WERI-Rb-1 (cell line): ENCODE measurements around the gene FSIP2.

Source experiments
- DNase-seq: peaks from one replicate; pipeline ENCODE4 v3.0.0-alpha.2; 2020
- H3K27ac ChIP-seq: fragments of 250-450 bp; sonication (Bioruptor Pico); 2 replicates; pipeline ENCODE4 v1.5.1; 2020; ENCODE audit warnings: mild to moderate bottlenecking, moderate library complexity
- H3K27me3 ChIP-seq: fragments of 250-450 bp; sonication (Bioruptor Pico); 2 replicates; pipeline ENCODE4 v1.5.1; 2021; ENCODE audit warnings: mild to moderate bottlenecking, low read depth, moderate library complexity; ENCODE audit not compliant: insufficient read depth, severe bottlenecking
- H3K36me3 ChIP-seq: fragments of 250-450 bp; sonication (Bioruptor Pico); 2 replicates; pipeline ENCODE4 v1.5.1; 2020; ENCODE audit warnings: mild to moderate bottlenecking, moderate library complexity
- H3K4me3 ChIP-seq: 2 replicates; pipeline ENCODE4 v1.5.1; 2011; ENCODE audit warnings: low read depth, mild to moderate bottlenecking, control low read depth, low read length
- H3K9me3 ChIP-seq: fragments of 250-450 bp; sonication (Bioruptor Pico); 2 replicates; pipeline ENCODE4 v1.5.1; 2021; ENCODE audit warnings: mild to moderate bottlenecking, moderate library complexity; ENCODE audit not compliant: severe bottlenecking
- CTCF ChIP-seq: IDR thresholded peaks from 2 replicates; pipeline ENCODE4 v1.5.1; 2011; ENCODE audit warnings: low read depth, mild to moderate bottlenecking, control low read depth, inconsistent platforms, low read length

The FSIP2 gene

GRCh38 chr2:185782223-185782769 is 43.7 kb downstream of the FSIP2 start:
- Histone ChIP-seq H3K36me3 (no peaks in the 10 kb centered on the region), H3K9me3 (no peaks in the 10 kb centered on the region), H3K4me3 (no peak overlapping the region), H3K27me3 (no peaks in the 10 kb centered on the region), H3K27ac (no peak overlapping the region)
- DNase-seq, result no peak
- no peak for TF ChIP-seq CTCF

- no peak for TF ChIP-seq CTCF
- DNase-seq, result no peak
- no peak overlapping the region for H3K4me3 ChIP-seq
- H3K27ac ChIP-seq, result no peak overlapping the region
- no peaks in the 10 kb centered on the region for H3K27me3 ChIP-seq
- no peaks in the 10 kb centered on the region for H3K9me3 ChIP-seq
- H3K36me3 ChIP-seq, result no peaks in the 10 kb centered on the region
These were observed 46.6 kb downstream of the FSIP2 start for GRCh38 chr2:185785156-185785555.

- no peaks in the 10 kb centered on the region for H3K27me3 ChIP-seq
- H3K4me3 ChIP-seq, result no peak overlapping the region
- no peak for TF ChIP-seq CTCF
- DNase-seq, result no peak
- no peak overlapping the region for H3K27ac ChIP-seq
- no peaks in the 10 kb centered on the region for H3K36me3 ChIP-seq
- H3K9me3 ChIP-seq, result no peaks in the 10 kb centered on the region
These were observed 47.4 kb downstream of the FSIP2 start for GRCh38 chr2:185785851-185786473.

- no peaks in the 10 kb centered on the region for H3K36me3 ChIP-seq
- H3K27ac ChIP-seq, result no peak overlapping the region
- no peak for TF ChIP-seq CTCF
- DNase-seq, result no peak
- no peak overlapping the region for H3K4me3 ChIP-seq
- no peaks in the 10 kb centered on the region for H3K27me3 ChIP-seq
- no peaks in the 10 kb centered on the region for H3K9me3 ChIP-seq
These were observed 48.9 kb downstream of the FSIP2 start for GRCh38 chr2:185787227-185788145.

- H3K9me3 ChIP-seq, result no peaks in the 10 kb centered on the region
- no peak overlapping the region for H3K4me3 ChIP-seq
- no peak for TF ChIP-seq CTCF
- H3K36me3 ChIP-seq, result no peaks in the 10 kb centered on the region
- H3K27me3 ChIP-seq, result no peaks in the 10 kb centered on the region
- no peak for DNase-seq
- H3K27ac ChIP-seq, result no peak overlapping the region
These were observed 51.8 kb downstream of the FSIP2 start for GRCh38 chr2:185790361-185790760.
